SW 1271 (cell line): ENCODE results near the gene CDRT4.

ENCODE experiments used
- DNase-seq, 2 experiments: peaks; one replicate each; lab custom pipeline; 2025; lab: John Stamatoyannopoulos, UW

Gene CDRT4

DNA sequence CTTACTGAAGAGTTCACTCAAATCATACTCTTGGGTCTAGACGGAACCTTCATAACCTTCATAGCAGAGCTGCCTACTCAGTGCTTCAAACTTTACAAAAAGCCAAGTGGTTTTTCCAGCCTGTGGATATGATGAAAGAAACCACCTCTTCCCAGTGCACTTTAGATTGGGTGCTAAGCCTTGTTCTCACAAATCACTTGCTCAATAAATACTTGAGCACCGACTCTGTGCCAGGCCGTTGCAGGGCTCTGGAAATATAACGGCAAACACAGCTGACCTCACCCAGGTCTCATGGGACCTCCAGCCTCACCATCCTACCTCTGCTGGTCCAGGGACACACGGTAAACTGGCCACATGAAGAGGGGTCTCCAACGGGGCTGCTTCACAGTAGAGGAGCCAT lies 35.7 kb downstream of the CDRT4 start:
- DNase-seq: no peak

DNA sequence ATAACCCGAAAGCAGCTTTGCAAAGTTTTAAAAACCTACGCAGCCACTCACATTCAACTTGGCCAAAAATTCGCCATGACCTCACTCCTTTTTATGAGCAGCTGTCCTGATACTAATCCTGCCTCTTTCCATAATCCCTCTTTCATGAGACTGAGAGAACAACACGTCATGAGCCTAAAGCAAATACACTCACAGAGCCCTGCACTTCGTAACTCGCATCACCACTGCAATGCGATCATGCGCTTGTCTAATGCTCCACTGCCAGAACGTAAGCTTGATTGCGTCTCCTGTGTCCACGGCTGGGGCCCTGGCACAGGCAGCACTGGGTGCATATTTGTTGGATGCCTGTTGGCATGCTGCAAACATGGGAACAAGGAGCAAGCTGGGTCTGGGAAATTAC lies 36.2 kb downstream of the CDRT4 start:
- no peak for DNase-seq

DNA sequence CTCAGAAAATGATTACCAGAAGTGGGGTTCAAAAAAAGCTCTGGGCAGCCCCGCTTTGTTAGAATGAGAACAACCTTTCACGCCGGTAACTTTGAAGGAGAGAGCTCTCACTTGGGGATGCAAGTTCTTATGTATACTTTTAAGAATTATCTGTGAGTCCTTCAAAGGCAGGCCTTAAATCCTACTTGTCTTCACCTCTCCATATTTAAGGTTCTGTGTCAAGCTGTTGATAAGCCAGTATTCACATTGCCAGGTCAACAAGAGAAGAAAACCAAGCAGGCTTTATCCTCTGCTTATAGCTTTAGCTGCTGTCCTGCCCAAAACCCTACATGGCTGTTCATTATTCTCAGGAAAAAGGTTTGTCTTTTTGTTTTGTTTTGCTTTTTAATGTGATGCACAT lies 42.9 kb downstream of the CDRT4 start:
- no peak for DNase-seq

- no peak for DNase-seq
These were observed 44.9 kb downstream of the CDRT4 start for GRCh38 chr17:15422392-15422965.

DNA sequence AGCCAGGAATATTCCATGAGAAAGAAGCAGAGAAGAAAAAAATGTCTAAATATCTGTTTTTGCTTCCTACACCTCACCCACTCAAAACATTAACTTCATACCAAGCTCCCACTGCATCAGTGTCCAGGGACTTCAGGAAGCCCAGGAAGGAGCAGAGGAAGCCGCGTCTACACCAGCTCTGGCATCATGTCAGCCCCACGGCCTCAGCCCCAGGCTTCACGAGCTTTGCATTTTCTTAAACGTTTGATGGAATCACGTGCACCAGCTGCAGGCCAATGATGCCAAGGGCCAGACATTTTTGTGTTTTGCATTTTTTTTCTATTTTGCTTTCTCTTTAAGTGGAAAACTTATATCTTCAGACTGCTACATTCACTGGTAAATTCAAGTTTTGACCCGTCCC lies 48.6 kb downstream of the CDRT4 start:
- no peak for DNase-seq

DNA sequence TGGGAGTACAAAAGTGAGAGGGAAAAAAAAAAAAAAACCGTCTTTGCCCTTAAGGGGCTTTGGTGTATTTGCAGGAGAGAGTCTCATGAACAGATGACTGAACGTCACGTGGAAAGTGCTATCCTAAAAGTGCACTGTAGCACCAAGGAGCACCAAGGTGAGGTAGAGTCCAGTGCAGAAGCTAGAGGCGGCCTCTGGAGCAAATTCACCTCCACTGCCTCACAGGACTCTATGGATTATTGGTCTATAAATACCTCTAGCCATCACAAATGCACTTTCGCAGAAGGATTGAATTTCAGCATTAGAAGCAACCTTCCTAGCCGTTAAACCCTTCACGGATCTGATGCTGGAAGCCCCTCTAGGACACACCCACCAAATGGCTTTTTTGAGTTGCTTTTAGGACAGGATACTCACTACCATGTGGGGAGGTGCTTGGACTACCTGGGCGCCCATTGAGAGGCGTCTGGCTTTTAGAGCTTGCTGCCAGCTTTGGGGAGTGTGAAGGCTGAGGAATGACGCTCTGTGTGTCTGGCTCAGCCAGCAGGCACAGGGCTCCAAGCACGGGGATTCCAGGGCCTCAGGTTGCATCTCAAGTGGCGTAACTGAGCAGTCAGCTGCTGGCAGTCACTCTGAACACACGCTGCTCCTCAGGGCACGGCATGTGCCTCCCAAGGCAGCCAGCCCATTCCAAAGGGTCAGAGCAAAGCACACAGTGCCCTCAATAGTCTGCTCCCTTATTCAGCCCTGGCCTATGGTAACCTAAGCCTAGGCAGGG lies 52.7 kb downstream of the CDRT4 start:
- no peak for DNase-seq

GRCh38 chr17:15413101-15413771 lies 54.2 kb downstream of the CDRT4 start:
- no peak for DNase-seq

- DNase-seq: no peak
These were observed 54.8 kb downstream of the CDRT4 start for GRCh38 chr17:15412606-15413005.

GRCh38 chr17:15411384-15412198 lies 55.8 kb downstream of the CDRT4 start:
- no peak for DNase-seq

DNA sequence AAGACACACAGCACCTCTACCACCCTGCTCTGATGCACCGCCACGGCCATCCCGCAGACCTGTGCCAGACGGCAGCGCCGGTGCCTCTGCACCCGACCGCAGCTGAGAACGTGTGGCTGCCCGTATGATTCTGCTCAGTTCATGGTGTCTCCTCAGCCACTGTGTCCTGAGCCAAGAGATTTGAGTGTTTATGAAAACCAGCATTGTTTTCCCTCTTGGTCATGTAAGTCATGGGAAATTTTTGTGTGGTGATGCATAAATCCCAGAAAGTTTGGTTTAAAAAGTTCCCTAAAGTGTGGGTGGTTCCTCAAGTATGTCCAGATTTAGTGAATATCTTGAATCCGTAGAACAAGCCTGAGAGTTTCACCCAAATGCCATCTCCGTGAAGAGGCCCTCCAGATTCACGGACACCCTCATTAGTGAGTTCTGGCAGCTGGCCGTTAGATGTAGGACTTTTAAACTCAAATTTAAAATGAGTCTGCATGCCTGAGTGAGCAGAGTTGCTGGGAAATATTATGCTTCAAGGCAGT lies 57.6 kb downstream of the CDRT4 start:
- no peak for DNase-seq

DNA sequence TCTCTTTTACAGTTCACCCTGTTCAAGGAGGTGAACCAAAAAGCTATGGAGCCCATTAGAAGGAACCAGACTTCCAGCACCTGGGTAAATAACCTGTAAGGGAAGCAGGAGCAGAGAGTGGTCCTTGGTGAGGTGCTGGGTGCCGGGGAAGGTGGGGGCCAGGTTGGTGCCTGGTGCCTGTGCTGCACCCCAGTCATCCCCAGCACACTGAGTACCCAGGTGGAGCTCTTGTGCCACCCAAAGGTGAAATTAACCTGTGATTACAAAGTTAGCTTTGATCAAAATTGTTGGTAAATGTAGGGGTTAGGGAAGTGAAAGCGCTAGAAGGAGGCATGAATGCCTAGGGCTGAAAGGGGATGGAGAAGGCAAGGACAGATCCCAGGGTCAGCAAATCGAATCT lies 58.6 kb downstream of the CDRT4 start:
- DNase-seq: no peak

GRCh38 chr17:15406081-15406480 lies 61.3 kb downstream of the CDRT4 start:
- no peak for DNase-seq

GRCh38 chr17:15405058-15405415 lies 62.4 kb downstream of the CDRT4 start:
- DNase-seq: no peak

DNA sequence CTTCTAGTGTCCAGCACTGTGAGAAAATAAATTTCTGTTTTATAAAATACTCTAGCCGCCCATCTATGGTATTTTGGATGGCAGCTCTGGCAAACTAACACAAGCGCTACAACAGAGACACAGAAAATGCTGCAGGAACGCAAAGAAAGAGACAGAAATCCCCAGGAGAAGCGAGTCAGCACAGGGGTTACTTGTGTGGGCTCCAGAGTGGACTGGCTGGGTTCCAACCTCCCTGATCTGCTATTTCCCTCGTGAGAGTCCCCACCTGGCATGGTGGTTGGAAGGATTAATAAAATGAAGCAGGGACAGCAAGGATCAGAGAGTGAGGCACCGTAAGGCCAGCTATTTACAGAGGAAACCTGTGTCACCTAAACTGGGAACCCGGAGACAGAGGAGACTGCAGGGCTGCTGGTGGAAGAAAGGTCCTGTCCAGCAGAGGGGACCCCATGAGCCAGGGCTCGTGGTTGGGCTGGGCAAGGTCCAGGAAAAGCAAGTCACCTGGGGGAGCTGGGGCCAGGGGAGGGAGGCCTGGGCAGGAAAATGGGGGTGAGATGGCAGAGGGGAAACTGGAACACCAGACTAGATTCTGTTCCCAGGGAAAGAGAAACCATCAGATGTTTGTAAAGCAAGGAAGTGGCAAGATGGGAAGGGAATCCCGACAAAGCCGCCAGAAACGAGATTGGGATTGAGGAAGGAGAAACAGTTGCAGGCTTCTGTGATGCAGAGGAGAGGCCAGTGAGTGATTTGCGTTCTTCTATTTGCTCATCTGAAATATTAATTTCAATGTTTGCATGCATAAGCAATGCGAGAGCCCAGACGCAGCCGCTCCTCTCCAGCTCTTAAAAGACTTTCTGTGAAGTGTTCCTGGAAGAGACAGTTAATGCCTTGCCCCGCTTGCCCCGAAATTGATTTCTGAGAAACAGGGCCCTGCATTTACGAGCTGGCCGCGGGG lies 63.0 kb downstream of the CDRT4 start:
- DNase-seq: no peak

DNA sequence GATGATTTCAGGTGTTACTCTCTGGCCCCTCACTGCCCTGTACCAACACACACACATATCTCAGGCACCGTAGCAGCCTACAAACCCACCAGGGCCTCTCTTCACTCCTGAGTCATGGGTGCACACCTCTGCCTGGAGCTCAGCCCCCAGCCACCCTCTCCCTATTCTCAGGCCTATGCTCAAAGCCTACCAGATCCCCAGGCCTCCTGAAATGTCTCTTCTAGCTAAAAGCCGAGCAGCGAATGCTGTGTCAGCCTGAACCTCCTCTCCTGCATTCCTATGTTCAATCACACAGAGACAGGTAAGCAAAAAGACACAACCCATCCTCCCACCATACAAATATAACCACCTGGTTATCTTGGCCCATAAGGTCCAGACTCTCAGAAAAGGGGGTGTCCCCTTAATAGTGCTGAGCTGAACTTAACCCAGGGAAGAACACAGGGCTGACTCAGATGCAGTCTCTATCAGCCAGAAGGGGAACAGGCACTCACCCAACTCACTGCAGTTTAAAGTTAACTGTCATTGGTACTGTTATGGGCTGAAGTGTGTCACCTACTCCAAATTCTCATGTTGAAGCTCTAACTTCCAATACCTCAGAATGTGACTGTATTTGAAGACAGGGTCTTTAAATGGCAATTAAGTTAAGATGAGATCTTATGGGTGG lies 64.0 kb downstream of the CDRT4 start:
- DNase-seq: no peak

GRCh38 chr17:15399443-15399842 lies 68.0 kb downstream of the CDRT4 start:
- no peak for DNase-seq

- no peak for DNase-seq
These were observed 68.6 kb downstream of the CDRT4 start for GRCh38 chr17:15398736-15399331.

DNA sequence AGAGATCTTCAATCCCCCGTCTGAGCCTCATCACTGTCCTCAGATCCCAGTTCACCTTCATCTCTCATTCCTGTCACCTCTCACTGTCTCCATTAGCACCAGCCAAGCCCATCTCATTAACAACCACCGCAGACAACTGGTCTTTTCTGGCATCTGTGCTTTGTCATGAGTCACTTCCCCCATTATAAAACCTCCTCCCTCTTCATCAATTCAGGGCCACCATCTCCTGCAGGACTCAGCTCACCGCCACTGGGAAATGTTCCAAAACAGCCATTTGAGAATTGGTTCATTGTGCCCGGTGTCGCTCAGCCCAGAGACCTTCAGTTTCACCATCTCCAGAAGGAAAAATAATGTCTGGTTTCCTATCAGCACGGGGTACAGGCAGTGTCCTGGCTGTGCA lies 69.1 kb downstream of the CDRT4 start:
- DNase-seq: no peak

GRCh38 chr17:15397620-15398019 lies 69.8 kb downstream of the CDRT4 start:
- no peak for DNase-seq

GRCh38 chr17:15395091-15395490 lies 72.3 kb downstream of the CDRT4 start:
- no peak for DNase-seq
